HG03571 (cell line): ENCODE measurements around the gene KCNMA1.
A peak's percentile ranks its signal among the peaks of the same experiment; 100 is the strongest.

Source experiments
- ATAC-seq: cut with Tn5 transposase; IDR thresholded peaks from one replicate; pipeline ENCODE4 v1.9.1; 2021; ENCODE audit not compliant: unreplicated experiment

KCNMA1 gene

GRCh38 chr10:77513781-77514331 is 123.8 kb downstream of the KCNMA1 start:
- no peak for ATAC-seq

- no peak for ATAC-seq
These were observed 124.4 kb downstream of the KCNMA1 start for GRCh38 chr10:77513220-77513619.

DNA sequence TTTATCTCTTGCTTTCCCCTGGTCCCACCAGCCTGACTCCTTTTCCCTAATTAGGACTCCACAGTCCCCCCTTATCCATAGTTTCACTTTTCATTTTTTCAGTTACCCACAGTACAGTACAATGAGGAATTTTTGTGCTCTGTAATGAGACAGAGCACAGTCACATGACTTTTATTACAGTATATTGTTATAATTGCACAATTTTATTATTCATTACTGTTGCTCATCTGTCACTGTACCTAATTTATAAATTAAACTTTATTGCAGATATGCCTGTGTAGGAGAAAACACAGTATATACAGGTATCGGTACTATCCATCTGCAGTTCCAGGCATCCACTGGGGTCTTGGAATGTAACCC is 125.4 kb downstream of the KCNMA1 start:
- no peak for ATAC-seq

GRCh38 chr10:77511498-77512218 is 126.0 kb downstream of the KCNMA1 start:
- ATAC-seq = no peak

DNA sequence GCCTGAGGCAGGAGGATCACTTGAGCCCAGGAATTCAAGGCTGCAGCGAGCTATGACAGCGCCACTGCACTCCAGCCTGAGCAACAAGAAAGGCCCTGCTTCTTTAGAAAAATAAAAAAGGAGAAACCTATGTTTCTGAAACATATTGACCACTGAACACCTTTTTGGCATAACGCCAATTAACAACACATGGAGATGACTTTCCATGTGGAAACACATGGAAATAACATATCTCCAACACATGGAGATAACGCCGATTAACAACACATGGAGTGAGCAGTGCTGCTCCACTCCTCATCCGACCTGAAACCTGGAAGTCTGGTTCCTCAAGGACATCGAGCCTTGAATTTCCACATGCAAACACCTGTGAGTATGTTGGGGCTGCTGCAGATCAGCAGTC is 126.9 kb downstream of the KCNMA1 start:
- ATAC-seq = no peak

- no peak for ATAC-seq
These were observed 127.3 kb downstream of the KCNMA1 start for GRCh38 chr10:77510294-77510693.

GRCh38 chr10:77509391-77509790 is 128.2 kb downstream of the KCNMA1 start:
- no peak for ATAC-seq

DNA sequence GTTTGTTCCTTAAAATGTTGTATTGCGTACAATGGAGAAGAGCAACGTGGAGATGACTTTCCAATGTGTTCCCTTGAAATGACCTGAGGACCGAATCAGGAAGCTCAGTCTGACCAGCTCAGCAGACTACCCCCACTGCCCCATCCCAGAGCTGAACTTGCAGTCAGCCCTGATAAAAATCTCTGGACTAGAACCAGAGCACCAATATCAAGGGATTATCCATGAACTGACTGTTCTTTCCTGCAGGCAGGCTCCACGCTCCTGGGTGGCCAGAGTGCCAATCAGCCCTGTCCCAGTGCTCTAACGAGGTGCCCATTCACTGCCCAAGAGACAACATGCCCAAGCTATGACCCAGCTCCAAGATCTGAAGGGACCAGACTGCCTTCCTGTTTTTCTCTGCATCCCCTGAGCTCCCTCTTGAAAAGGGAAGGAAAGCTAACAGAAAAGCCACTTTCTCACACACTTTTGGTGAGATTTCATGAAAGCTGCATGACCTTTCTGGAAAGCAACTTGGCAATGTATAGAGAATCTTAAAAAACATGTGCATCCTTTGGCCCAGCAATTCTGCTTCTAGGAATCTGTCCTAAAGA is 130.2 kb downstream of the KCNMA1 start:
- no peak for ATAC-seq

DNA sequence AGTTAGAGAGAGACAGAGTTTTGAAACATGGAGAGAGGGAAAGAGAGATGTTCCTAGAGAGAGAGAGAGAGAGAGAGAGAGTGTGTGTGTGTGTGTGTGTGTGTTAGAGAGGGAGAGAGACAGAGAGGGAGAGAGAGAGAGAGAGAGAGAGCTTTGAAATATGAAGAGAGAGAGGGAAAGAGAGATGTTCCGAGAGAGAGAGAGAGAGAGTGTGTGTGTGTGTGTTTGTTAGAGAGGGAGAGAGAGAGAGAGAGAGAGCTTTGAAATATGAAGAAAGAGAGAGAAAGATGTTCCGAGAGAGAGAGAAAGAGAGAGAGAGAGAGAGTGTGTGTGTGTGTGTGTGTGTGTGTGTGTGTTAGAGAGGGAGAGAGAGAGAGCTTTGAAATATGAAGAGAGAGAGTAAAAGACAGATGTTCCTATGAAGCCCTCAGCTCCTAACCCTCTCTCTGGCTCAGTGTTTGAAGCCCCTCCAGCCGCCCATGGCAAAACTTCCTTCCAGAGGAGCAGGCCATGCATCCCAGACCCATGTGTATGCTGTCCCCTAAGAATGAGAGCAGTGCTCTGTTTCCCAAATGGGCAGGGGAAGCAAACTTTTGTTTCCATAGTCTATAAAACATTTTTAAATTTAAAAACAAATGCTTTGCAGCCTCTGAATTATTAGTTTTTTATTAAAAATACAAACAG is 130.9 kb downstream of the KCNMA1 start:
- ATAC-seq = no peak

DNA sequence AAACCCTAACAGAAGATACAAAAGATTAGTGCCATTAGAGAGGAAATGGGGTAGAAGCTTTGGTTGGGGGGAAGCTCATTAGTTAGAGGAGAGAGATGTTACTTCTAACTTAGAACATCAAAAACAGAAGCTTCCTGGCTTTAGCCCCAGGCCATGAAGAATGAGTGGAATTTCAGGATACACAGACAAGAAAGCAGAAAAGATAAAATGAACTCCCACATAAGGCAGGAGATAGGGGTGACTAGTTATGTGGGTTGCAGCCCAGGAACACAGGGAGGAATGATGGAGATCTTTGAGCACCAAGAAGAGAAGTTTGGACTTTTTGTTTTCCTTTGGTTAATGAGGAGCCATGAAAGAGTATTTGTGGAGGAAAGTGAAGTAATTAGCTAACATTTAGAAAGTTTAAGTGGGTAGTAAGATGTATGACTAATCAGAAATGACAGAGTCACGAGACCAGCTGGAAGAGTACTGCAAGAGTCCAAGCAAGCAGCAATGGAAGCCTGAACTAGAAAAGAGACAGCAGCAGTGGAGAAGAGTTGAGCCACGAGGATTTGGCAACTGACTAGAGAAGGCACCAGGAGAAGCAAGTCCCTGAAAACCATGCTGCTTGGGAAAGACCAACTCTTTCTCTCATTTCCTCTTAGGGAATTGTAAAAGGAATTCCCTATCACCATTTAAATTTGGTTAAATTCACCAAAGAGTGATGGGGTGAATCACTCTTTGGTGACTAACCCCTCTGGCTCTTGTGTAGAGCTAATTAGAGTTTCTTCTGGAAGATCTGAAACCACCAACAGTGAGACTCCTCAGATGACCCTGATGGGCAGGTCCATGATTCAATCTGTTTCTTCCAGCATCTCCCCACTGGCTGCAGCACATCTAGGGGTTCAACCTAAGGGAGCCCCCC is 131.9 kb downstream of the KCNMA1 start:
- ATAC-seq = no peak

- no peak for ATAC-seq
These were observed 132.7 kb downstream of the KCNMA1 start for GRCh38 chr10:77504873-77505257.

- ATAC-seq = no peak
These were observed 133.3 kb downstream of the KCNMA1 start for GRCh38 chr10:77504196-77504872.

DNA sequence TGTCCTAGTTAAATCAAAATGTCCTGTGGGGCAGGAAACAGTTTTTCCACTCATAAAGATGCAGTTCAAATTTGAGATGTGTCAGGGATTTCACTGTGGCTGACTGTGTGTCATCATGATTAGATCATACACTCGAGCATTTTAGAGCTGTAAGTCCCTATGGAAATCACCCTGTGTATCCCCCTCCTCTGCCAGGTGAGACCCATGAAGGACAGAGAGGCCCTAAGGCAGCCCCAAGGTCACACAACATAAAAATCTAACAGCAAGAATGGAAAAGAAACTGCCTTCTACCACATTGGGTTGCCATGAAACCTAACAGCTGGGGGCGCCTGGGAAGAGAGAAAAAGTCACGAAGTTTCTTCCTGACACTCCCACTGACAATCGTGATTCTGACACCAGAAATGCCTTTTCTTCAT is 135.8 kb downstream of the KCNMA1 start:
- ATAC-seq = no peak

GRCh38 chr10:77501152-77501845 is 136.3 kb downstream of the KCNMA1 start:
- ATAC-seq = peak; percentile 5

DNA sequence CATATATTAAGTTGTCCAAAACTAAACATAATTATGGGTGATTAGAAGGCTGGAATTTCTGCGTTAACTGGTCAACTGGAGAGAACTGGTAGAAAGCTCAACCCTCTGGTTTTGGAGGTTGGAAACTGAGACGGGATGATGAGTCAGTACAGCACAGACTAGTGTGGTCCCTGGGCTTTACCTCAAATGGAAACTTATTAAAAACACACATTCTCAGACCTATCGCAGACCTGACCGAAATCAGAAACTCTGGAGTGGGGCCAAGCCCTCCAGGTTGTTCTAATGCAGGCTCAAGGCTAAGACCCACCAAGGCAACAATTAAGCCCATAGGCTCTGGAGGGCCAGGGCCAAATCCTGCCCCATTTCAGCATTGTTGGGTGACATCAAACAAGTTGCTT is 136.9 kb downstream of the KCNMA1 start:
- ATAC-seq = peak; percentile 64

GRCh38 chr10:77498829-77499228 is 138.8 kb downstream of the KCNMA1 start:
- no peak for ATAC-seq

DNA sequence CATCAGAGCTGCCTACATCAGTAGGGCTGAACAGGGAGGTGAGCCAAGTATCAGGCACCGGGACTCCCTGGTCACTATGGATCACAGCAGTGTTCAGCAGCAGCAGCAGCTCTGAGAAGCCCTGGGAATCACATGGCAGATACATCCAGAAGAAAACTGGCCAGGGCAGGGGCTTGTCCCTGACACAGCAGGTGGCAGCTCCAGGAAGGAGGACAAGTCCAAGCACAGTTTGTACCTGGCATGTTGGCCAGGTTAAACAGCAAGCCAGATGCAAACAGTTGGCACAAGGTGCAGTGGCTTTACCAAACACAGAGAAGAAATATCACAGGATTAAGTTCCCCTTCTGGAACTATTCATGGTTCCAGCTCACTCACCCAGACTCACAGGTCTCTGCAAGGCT is 139.4 kb downstream of the KCNMA1 start:
- ATAC-seq = no peak

DNA sequence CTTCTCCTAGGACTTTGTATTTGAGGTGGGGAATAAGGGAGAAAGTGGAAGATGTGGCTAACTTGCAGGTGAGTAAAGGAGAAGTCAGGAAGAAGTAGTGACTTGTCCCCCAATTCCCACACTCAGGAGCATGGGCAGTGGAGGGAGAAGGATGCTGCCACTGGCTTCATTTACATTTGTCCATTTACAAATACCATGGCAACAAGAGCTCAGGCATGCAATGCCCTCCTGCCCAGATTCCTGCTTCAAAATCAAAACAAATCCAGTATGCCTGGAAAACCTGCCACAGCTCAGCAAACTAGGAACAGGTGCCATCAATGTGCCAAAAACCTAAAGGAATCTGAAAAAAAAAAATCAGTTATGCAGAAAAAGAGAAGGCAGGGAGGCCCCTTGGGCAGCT is 139.9 kb downstream of the KCNMA1 start:
- no peak for ATAC-seq

GRCh38 chr10:77496941-77497420 is 140.6 kb downstream of the KCNMA1 start:
- ATAC-seq = no peak
